B cell (primary cell): ENCODE results near the gene CPEB3. TPM values are rescaled to one million over a fixed set of nuclear protein-coding genes. Genes with fewer than 3 reads are reported as not detected.
"Not testable (repeated sequence)": the region's sequence is repeated elsewhere in the genome, so short reads cannot be mapped to it uniquely, and the experiment has no call there.

ENCODE experiments used
- ATAC-seq: fragments of 200-7000 bp; cut with Tn5 transposase; one replicate; pipeline ENCODE4 v1.10.0; 2021; ENCODE audit warnings: low read depth, mild to moderate bottlenecking, moderate number of reproducible peaks, moderate library complexity
- CTCF ChIA-PET: fragments of 350-600 bp; sonication (Branson Sonifier 250); formaldehyde crosslinking; loops from one replicate; lab custom pipeline; 2021; ENCODE audit warnings: antibody characterized with exemption, inconsistent platforms; lab: Charles Lee
- POLR2A ChIA-PET: fragments of 350-600 bp; sonication (Branson Sonifier 250); formaldehyde crosslinking; loops from one replicate; lab custom pipeline; 2021; ENCODE audit warnings: antibody characterized with exemption; lab: Charles Lee
- DNase-seq: peaks from one replicate; pipeline ENCODE4 v3.0.0; 2013
- H2AFZ ChIP-seq: 2 replicates; pipeline ENCODE4 v1.6.1; 2012; ENCODE audit warnings: mild to moderate bottlenecking, low read depth, low read length; ENCODE audit not compliant: insufficient read depth, poor library complexity, severe bottlenecking
- H3K27ac ChIP-seq, 2 donors: 1 replicate in 1 of 2; 2 replicates in 1 of 2; pipeline ENCODE4 v1.5.1; 2012 to 2013; ENCODE audit warnings: low read length in 2 of 2, mild to moderate bottlenecking in 2 of 2, moderate library complexity in 1 of 2
- H3K27me3 ChIP-seq, 4 experiments: fragments of 200-600 bp in 1 of 4; sonication (generic) in 1 of 4; replicated peaks in 1 of 4; 1 replicate in 2 of 4; 2 replicates in 2 of 4; pipeline versions ENCODE4 v1.6.1 to v1.7.0; 2013 to 2016; ENCODE audit warnings: low read length in 3 of 4, mild to moderate bottlenecking in 2 of 4, mixed read lengths in 1 of 4, moderate library complexity in 1 of 4; ENCODE audit not compliant: insufficient read depth in 4 of 4, control insufficient read depth in 3 of 4; ENCODE audit errors: control extremely low read depth in 1 of 4
- H3K36me3 ChIP-seq, 2 experiments: replicated peaks in 1 of 2; 1 replicate in 1 of 2; 2 replicates in 1 of 2; pipeline versions ENCODE4 v1.6.1 to v1.7.1; 2013; ENCODE audit warnings: low read length in 1 of 2; ENCODE audit not compliant: insufficient read depth in 2 of 2, control insufficient read depth in 1 of 2; ENCODE audit errors: control extremely low read depth in 1 of 2, extremely low read depth in 1 of 2
- H3K4me1 ChIP-seq, 2 donors: fragments of 200-600 bp in 1 of 2; sonication (generic) in 1 of 2; 1 replicate in 1 of 2; 2 replicates in 1 of 2; pipeline versions ENCODE4 v1.5.1 to v1.6.1; 2013 to 2017; ENCODE audit warnings: low read length in 2 of 2; ENCODE audit not compliant: control insufficient read depth in 2 of 2, insufficient read depth in 2 of 2
- H3K4me2 ChIP-seq: replicated peaks from 2 replicates; pipeline ENCODE3; 2012; ENCODE audit warnings: mild to moderate bottlenecking, low read depth, low read length; ENCODE audit not compliant: poor library complexity, severe bottlenecking
- H3K4me3 ChIP-seq, 5 experiments: fragments of 200-600 bp in 1 of 5; sonication (generic) in 1 of 5; 1 replicate in 3 of 5; 2 replicates in 2 of 5; pipeline versions ENCODE4 v1.5.1 to v1.7.0; 2011 to 2016; ENCODE audit warnings: low read length in 4 of 5, mild to moderate bottlenecking in 4 of 5, low read depth in 2 of 5, control low read depth in 1 of 5, moderate library complexity in 1 of 5; ENCODE audit not compliant: insufficient read depth in 1 of 5; ENCODE audit errors: control extremely low read depth in 1 of 5, extremely low read depth in 1 of 5
- H3K79me2 ChIP-seq: fragments of 200-600 bp; sonication (generic); one replicate; pipeline ENCODE4 v1.6.0; 2016; ENCODE audit warnings: low read length; ENCODE audit not compliant: control insufficient read depth, insufficient read depth
- H3K9ac ChIP-seq: fragments of 200-600 bp; sonication (generic); 2 replicates; pipeline ENCODE4 v1.6.1; 2017; ENCODE audit warnings: mild to moderate bottlenecking, low read length, moderate library complexity
- H3K9me3 ChIP-seq, 3 donors: one replicate each; pipeline versions ENCODE4 v1.6.1 to v1.7.1; 2013; ENCODE audit warnings: low read length in 2 of 3; ENCODE audit not compliant: control insufficient read depth in 2 of 3, insufficient read depth in 1 of 3; ENCODE audit errors: control extremely low read depth in 1 of 3
- H4K20me1 ChIP-seq: 2 replicates; pipeline ENCODE4 v1.6.0; 2012; ENCODE audit warnings: mild to moderate bottlenecking, low read length; ENCODE audit not compliant: insufficient read depth, control insufficient read depth, poor library complexity, severe bottlenecking
- H3K27ac Mint-ChIP-seq: one replicate; pipeline ENCODE4 v1.8.0; 2021; ENCODE audit warnings: mixed read lengths
- H3K27me3 Mint-ChIP-seq: one replicate; pipeline ENCODE4 v1.8.0; 2021; ENCODE audit warnings: mixed read lengths
- H3K4me1 Mint-ChIP-seq: one replicate; pipeline ENCODE4 v1.8.0; 2021; ENCODE audit warnings: mixed read lengths
- H3K4me3 Mint-ChIP-seq: one replicate; pipeline ENCODE4 v1.8.0; 2021; ENCODE audit warnings: mixed read lengths
- H3K9me3 Mint-ChIP-seq: one replicate; pipeline ENCODE4 v1.8.0; 2022; ENCODE audit warnings: mixed read lengths; ENCODE audit not compliant: insufficient read depth
- EZH2 ChIP-seq: IDR thresholded peaks from 2 replicates; pipeline ENCODE4 v1.6.1; 2012; ENCODE audit warnings: borderline replicate concordance, low read depth, mild to moderate bottlenecking, moderate library complexity, low read length; ENCODE audit not compliant: insufficient read depth, poor library complexity, severe bottlenecking
- WGBS: methylation state at CpG from one replicate; pipeline ENCODE4 v1.1.5; 2013; ENCODE audit warnings: missing lambda C conversion rate; ENCODE audit not compliant: insufficient coverage; 5-methylcytosine and 5-hydroxymethylcytosine counted together
- intact Hi-C: fragments of 100-400 bp; cut with micrococcal nuclease; formaldehyde crosslinking; loops from one replicate; pipeline ENCODE4 v1.10.0; 2022
- polyA plus RNA-seq: library from polyadenylated mRNA; depleted of rRNA; stranded (reverse); fragments of >200 nt; gene quantifications from 2 replicates; pipeline ENCODE4 v1.2.3, GENCODE V29; 2012
- total RNA-seq, 2 donors: library from RNA; stranded (reverse); fragments of 120-200 nt in 1 of 2; gene quantifications; 1 replicate in 1 of 2; 2 replicates in 1 of 2; pipeline versions ENCODE4 v1.2.3 to v1.2.4, GENCODE V29; 2013 to 2022
- TF ChIP-seq, protein P1 (sequence below): fragments of 200-600 bp; IDR thresholded peaks from one replicate; pipeline ENCODE4 v1.8.0; 2022; ENCODE audit warnings: antibody characterized with exemption, mild to moderate bottlenecking

The CPEB3 gene
- total and polyA plus RNA-seq, 2 donors (not counting 1 experiment from before 2014, with no cell fraction given): 1.6 to 6.7 TPM

DNA sequence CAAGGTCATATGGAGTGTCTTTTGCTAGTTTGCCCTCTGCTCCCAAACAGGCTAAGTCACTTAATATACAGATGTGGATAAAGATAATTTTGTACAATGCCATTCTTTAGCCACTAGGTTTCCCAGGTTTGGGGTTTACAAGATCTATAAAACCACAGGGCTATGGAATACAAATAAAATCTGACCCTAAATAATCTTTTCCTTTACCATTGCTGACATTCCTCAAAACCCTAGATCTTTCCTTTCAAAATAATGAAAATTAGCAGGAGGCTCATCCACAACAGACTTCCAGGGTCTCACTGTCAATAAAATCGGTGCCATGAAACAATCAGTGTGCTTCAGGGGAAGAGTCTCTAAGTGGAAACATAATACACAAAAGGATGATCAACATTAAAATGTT is 148.4 kb downstream of the CPEB3 start:
- H3K4me2 ChIP-seq: peak overlapping the region; percentile 68
- POLR2A ChIA-PET: interaction anchor here (0.7 kb wide), 1 partner anchor 66 kb away, joined by 3 read pairs; no protein-coding TSS in a partner anchor

DNA sequence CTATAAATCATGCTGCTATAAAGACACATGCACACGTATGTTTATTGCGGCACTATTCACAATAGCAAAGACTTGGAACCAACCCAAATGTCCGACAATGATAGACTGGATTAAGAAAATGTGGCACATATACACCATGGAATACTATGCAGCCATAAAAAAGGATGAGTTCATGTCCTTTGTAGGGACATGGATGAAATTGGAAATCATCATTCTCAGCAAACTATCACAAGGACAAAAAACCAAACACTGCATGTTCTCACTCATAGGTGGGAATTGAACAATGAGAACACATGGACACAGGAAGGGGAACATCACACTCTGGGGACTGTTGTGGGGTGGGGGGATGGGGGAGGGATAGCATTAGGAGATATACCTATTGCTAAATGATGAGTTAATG is 149.7 kb downstream of the CPEB3 start:
- POLR2A ChIA-PET, intact Hi-C loops: not testable (repeated sequence)
- no CpG with 5 or more reads among the region's 3 CpGs for WGBS

More for the DNA sequence above, 148.4 kb downstream of the CPEB3 start:
- no peak overlapping the region for H2AFZ ChIP-seq
- H3K4me3 Mint-ChIP-seq: peak overlapping the region; percentile 79
- peaks cover 32 to 49% of the 10 kb centered on the region in 2 donors for H3K4me1 ChIP-seq
- peaks cover 2% of the 10 kb centered on the region for H3K9me3 Mint-ChIP-seq
- H4K20me1 ChIP-seq: no peaks in the 10 kb centered on the region
- no peak for TF ChIP-seq EZH2
- TF ChIP-seq, protein P1, sequence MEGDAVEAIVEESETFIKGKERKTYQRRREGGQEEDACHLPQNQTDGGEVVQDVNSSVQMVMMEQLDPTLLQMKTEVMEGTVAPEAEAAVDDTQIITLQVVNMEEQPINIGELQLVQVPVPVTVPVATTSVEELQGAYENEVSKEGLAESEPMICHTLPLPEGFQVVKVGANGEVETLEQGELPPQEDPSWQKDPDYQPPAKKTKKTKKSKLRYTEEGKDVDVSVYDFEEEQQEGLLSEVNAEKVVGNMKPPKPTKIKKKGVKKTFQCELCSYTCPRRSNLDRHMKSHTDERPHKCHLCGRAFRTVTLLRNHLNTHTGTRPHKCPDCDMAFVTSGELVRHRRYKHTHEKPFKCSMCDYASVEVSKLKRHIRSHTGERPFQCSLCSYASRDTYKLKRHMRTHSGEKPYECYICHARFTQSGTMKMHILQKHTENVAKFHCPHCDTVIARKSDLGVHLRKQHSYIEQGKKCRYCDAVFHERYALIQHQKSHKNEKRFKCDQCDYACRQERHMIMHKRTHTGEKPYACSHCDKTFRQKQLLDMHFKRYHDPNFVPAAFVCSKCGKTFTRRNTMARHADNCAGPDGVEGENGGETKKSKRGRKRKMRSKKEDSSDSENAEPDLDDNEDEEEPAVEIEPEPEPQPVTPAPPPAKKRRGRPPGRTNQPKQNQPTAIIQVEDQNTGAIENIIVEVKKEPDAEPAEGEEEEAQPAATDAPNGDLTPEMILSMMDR: peak; percentile 17
- no peaks in the 10 kb centered on the region for H3K36me3 ChIP-seq
- H3K4me3 ChIP-seq: peak overlapping the region; percentile 6 to 51 (median 27)
- peaks cover 3% of the 10 kb centered on the region for H3K79me2 ChIP-seq
- CTCF ChIA-PET: interaction anchor here (0.5 to 2.8 kb wide), 4 partner anchors 42 to 148 kb away, joined by 3 to 11 read pairs (median 6); partner anchors contain the start of genes CPEB3 and MARCHF5
- peak overlapping the region; percentile 88 for H3K27ac Mint-ChIP-seq
- no peak for DNase-seq
- peak overlapping the region; percentile 58 for H3K9ac ChIP-seq
- peaks cover 56% of the 10 kb centered on the region for H3K4me1 Mint-ChIP-seq
- ATAC-seq: no peak
- intact Hi-C loops: loop anchor here (1.0 kb wide), 2 partner anchors 98 to 149 kb away; partner anchors contain the start of genes CPEB3 and MARCHF5
- no peaks in the 10 kb centered on the region for H3K9me3 ChIP-seq
- peak overlapping the region; percentile 52 to 61 for H3K27ac ChIP-seq
- H3K27me3 ChIP-seq: no peaks in the 10 kb centered on the region
- no peaks in the 10 kb centered on the region for H3K27me3 Mint-ChIP-seq
- no CpG with 5 or more reads among the region's 1 CpG for WGBS

DNA sequence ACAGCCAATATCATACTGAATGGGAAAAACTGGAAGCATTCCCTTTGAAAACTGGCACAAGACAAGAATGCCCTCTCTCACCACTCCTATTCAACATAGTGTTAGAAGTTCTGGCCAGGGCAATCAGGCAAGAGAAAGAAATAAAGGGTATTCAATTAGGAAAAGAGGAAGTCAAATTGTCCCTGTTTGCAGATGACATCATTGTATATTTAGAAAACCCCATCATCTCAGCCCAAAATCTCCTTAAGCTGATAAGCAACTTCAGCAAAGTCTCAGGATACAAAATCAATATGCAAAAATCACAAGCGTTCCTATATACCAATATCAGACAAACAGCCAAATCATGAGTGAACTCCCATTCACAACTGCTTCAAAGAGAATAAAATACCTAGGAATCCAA is 156.8 kb downstream of the CPEB3 start:
- H3K27ac ChIP-seq, H4K20me1 ChIP-seq, H3K27me3 Mint-ChIP-seq, DNase-seq, ATAC-seq, H3K27ac Mint-ChIP-seq, intact Hi-C loops, H2AFZ ChIP-seq, H3K4me1 ChIP-seq, H3K4me3 Mint-ChIP-seq, H3K9ac ChIP-seq, H3K27me3 ChIP-seq, H3K4me3 ChIP-seq, H3K9me3 Mint-ChIP-seq, H3K36me3 ChIP-seq, H3K4me2 ChIP-seq, H3K9me3 ChIP-seq, POLR2A ChIA-PET: not testable (repeated sequence)
- peaks cover 21% of the 10 kb centered on the region for H3K4me1 Mint-ChIP-seq
- peaks cover 45% of the 10 kb centered on the region for H3K79me2 ChIP-seq
- CTCF ChIA-PET: interaction anchor here (1.0 kb wide), 1 partner anchor 10 kb away, joined by 3 read pairs; no protein-coding TSS in a partner anchor
- WGBS: no CpG with 5 or more reads among the region's 1 CpG

More for the DNA sequence above, 149.7 kb downstream of the CPEB3 start:
- not testable (repeated sequence) for H3K9me3 ChIP-seq, H3K36me3 ChIP-seq, DNase-seq, H3K4me3 ChIP-seq, ATAC-seq, H3K27me3 Mint-ChIP-seq, H3K27ac Mint-ChIP-seq, H3K9me3 Mint-ChIP-seq, H3K27me3 ChIP-seq, H3K27ac ChIP-seq, H3K9ac ChIP-seq, H4K20me1 ChIP-seq, H2AFZ ChIP-seq, H3K4me3 Mint-ChIP-seq, H3K4me2 ChIP-seq
- CTCF ChIA-PET: interaction anchor here (0.7 kb wide), 1 partner anchor 205 kb away, joined by 3 read pairs; no protein-coding TSS in a partner anchor
- Histone ChIP-seq H3K4me1 (peaks cover 23 to 38% of the 10 kb centered on the region in 2 donors), H3K79me2 (peaks cover 14% of the 10 kb centered on the region)
- H3K4me1 Mint-ChIP-seq: peaks cover 43% of the 10 kb centered on the region
